Spleen (tissue), 7 donors: ENCODE results near the gene ZNF516.

Source experiments
- CTCF ChIP-seq, 11 experiments: fragments of 200-600 bp in 7 of 11; fragments of 450-650 bp in 4 of 11; sonication (generic) in 4 of 11; IDR thresholded peaks in 8 of 11; conservative IDR thresholded peaks in 3 of 11; 1 replicate in 7 of 11; 2 replicates in 4 of 11; pipeline versions ENCODE4 v1.4.0 to v1.8.0; 2016 to 2021; ENCODE audit warnings: antibody characterized with exemption in 11 of 11, inconsistent platforms in 4 of 11, mild to moderate bottlenecking in 1 of 11
- POLR2A ChIP-seq, 3 donors: fragments of 450-650 bp; IDR thresholded peaks; one replicate each; pipeline ENCODE4 v1.5.1; 2017; ENCODE audit warnings: antibody characterized with exemption in 3 of 3, mild to moderate bottlenecking in 1 of 3
- POLR2AphosphoS5 ChIP-seq, 3 donors: sonication (generic); formaldehyde crosslinking; IDR thresholded peaks; one replicate each; pipeline ENCODE4 v1.5.1; 2017; ENCODE audit warnings: antibody characterized with exemption in 3 of 3
- donor health status: DM: no; HTN: no; CAD: no; lungs with moderate emphysema.
- donor health status: DM: no; HTN: no; CAD: no.
- donor health status: DM: no; HTN: no; CAD: no.

- TF ChIP-seq CTCF (IDR thresholded peaks at IDR 0.05 in 8 of 11, conservative IDR thresholded peaks at IDR 0.05 in 3 of 11) (no peak), POLR2A (IDR thresholded peaks at IDR 0.05) (no peak), POLR2AphosphoS5 (IDR thresholded peaks at IDR 0.05) (no peak)
Observed at GRCh38 chr18:76396792-76397191, 98.2 kb downstream of the ZNF516 start.
